ENCODE data around the gene GLCE.

GLCE gene

DNA sequence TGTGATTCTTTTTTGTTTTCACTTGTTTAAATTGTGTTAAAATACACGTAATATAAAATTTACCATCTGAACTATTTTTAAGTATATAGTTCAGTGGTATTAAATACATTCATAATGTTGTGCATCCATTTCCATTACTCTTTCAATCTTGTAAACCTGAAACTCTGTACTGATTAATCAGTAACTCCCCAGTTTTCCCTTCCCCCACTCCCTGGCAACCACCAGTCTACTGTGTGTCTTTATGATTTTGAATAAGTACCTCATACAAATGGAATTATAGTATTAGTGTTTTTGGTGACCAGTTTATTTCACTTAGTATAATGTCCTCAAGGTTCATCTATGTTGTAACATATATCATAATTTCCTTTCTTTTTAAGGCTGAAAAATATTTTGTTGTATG is 59.3 kb downstream of the GLCE start:
- H3K27ac Mint-ChIP-seq: no peak overlapping the region
- H3K4me1 Mint-ChIP-seq: no peaks in the 10 kb centered on the region
- DNase-seq: no peak
- H3K27me3 Mint-ChIP-seq: no peaks in the 10 kb centered on the region
- peaks cover 5% of the 10 kb centered on the region for H3K9me3 Mint-ChIP-seq
- CTCF ChIA-PET: no interaction called here
- H3K4me3 Mint-ChIP-seq: no peak overlapping the region
- no peaks in the 10 kb centered on the region for H3K36me3 Mint-ChIP-seq

GRCh38 chr15:69222002-69222474 is 61.6 kb downstream of the GLCE start:
- H3K36me3 Mint-ChIP-seq: no peaks in the 10 kb centered on the region
- H3K4me1 Mint-ChIP-seq: no peaks in the 10 kb centered on the region
- CTCF ChIA-PET: interaction anchor here (0.7 kb wide), 1 partner anchor 172 kb away, joined by 3 read pairs; no protein-coding TSS in a partner anchor
- DNase-seq: no peak
- no peak overlapping the region for H3K27ac Mint-ChIP-seq
- peaks cover 5% of the 10 kb centered on the region for H3K9me3 Mint-ChIP-seq
- no peaks in the 10 kb centered on the region for H3K27me3 Mint-ChIP-seq
- no peak overlapping the region for H3K4me3 Mint-ChIP-seq

GRCh38 chr15:69223083-69223813 is 62.8 kb downstream of the GLCE start:
- Mint-ChIP-seq H3K36me3 (no peaks in the 10 kb centered on the region), H3K27me3 (no peaks in the 10 kb centered on the region), H3K4me1 (no peaks in the 10 kb centered on the region), H3K9me3 (peaks cover 5% of the 10 kb centered on the region), H3K4me3 (no peak overlapping the region), H3K27ac (no peak overlapping the region)
- DNase-seq: no peak
- CTCF ChIA-PET: interaction anchor here (0.7 to 1.4 kb wide), 3 partner anchors 13 to 171 kb away, joined by 3 read pairs; no protein-coding TSS in a partner anchor

- Mint-ChIP-seq H3K9me3 (peaks cover 5% of the 10 kb centered on the region), H3K27ac (no peak overlapping the region), H3K4me1 (no peaks in the 10 kb centered on the region), H3K27me3 (no peaks in the 10 kb centered on the region), H3K4me3 (no peak overlapping the region), H3K36me3 (no peaks in the 10 kb centered on the region)
- CTCF ChIA-PET: no interaction called here
- DNase-seq: no peak
These were observed 63.9 kb downstream of the GLCE start for GRCh38 chr15:69224383-69224782.

DNA sequence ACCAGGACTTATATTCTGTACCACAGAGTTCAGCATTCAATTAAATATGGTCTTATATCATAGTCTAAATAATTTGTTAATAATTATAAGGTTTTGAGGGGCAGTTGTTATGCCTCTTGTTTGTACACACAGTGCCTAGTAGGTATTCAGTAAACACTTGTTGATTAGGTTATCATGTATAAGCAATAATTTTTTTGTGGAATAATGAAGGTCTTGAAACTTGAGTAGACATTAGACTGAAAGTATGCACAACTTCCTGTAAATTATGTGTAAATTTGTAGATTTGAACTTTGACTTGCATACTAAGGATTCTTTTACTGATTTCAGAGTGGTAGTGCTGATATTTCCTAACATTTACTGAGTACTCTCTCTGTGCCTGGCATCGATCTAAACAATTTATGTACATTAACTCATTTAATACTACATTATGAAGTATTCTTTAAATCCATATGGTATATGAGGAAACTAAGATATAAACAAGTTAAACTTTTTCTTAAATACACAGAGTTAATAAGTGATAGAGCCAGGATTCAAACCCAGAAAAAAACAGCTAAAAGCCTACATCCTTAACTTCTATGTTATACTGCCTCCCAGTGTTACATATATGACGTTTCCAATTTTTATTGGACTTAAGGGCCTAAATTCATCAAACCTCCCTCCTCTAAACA is 65.1 kb downstream of the GLCE start:
- H3K9me3 Mint-ChIP-seq: peaks cover 5% of the 10 kb centered on the region
- no peaks in the 10 kb centered on the region for H3K27me3 Mint-ChIP-seq
- no peak overlapping the region for H3K27ac Mint-ChIP-seq
- no peak for DNase-seq
- CTCF ChIA-PET: no interaction called here
- H3K4me3 Mint-ChIP-seq: no peak overlapping the region
- H3K36me3 Mint-ChIP-seq: no peaks in the 10 kb centered on the region
- H3K4me1 Mint-ChIP-seq: no peaks in the 10 kb centered on the region

DNA sequence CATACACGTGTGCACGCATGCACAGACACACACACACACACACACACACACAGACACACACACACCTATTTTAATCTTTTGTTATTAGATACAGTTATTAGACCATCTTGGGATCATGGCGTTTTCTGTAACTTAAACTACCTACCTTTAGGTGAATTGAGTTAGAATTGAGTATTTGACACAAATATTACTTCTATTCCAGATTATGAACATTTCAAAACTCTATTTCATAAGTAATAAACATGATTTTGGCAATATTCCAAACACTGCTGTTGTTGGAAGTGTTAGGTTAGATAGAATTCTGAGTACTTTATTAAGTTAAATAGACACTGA is 65.6 kb downstream of the GLCE start:
- Mint-ChIP-seq H3K27me3 (no peaks in the 10 kb centered on the region), H3K9me3 (peaks cover 5% of the 10 kb centered on the region), H3K4me1 (no peaks in the 10 kb centered on the region), H3K27ac (no peak overlapping the region), H3K36me3 (no peaks in the 10 kb centered on the region), H3K4me3 (no peak overlapping the region)
- CTCF ChIA-PET: no interaction called here
- DNase-seq: no peak

DNA sequence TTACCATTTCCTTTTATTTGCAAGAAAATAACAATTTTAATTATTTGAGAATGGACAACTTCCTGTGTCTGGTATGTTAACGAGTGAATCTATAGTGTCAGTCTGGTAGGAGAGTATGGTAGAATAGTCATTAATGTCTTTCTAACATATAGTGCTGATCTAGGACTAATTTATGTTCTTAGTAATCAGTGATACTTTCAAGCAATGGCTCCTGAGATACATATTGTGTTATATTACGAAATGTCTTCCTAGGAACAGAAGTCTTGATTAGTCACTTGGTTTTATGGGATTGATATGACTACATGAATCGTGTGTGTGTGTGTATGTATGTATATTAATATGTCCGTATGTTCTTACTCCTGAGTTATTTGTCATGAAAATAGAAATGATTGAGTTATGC is 71.7 kb downstream of the GLCE start:
- no peaks in the 10 kb centered on the region for H3K36me3 Mint-ChIP-seq
- H3K4me3 Mint-ChIP-seq: no peak overlapping the region
- no peaks in the 10 kb centered on the region for H3K27me3 Mint-ChIP-seq
- H3K27ac Mint-ChIP-seq: no peak overlapping the region
- CTCF ChIA-PET: no interaction called here
- DNase-seq: no peak
- no peaks in the 10 kb centered on the region for H3K4me1 Mint-ChIP-seq
- H3K9me3 Mint-ChIP-seq: no peaks in the 10 kb centered on the region

GRCh38 chr15:69232765-69233164 is 72.3 kb downstream of the GLCE start:
- H3K36me3 Mint-ChIP-seq: no peaks in the 10 kb centered on the region
- no peaks in the 10 kb centered on the region for H3K27me3 Mint-ChIP-seq
- no peak for DNase-seq
- no peak overlapping the region for H3K27ac Mint-ChIP-seq
- H3K4me1 Mint-ChIP-seq: no peaks in the 10 kb centered on the region
- H3K9me3 Mint-ChIP-seq: no peaks in the 10 kb centered on the region
- no peak overlapping the region for H3K4me3 Mint-ChIP-seq
- CTCF ChIA-PET: no interaction called here

DNA sequence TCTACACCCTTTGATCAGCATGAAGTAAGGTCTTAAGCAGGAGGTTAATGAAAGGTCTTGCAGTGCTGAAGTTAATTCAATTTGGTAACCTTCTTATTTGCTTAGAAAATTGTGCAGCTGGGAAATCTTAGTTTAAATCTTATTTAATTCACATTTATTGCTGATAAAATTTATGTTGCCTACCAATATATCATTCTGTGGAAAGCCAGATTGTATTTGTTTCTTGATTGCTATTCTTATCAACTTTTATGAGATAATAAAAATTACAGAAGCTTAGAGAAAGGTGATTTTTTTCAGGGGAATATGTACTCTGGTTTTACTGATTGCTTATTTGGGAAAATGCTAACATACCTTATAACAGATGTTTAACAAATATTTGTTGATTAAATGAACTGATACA is 74.2 kb downstream of the GLCE start:
- Mint-ChIP-seq H3K27ac (no peak overlapping the region), H3K4me1 (no peaks in the 10 kb centered on the region), H3K36me3 (no peaks in the 10 kb centered on the region), H3K4me3 (no peak overlapping the region), H3K9me3 (no peaks in the 10 kb centered on the region), H3K27me3 (no peaks in the 10 kb centered on the region)
- no peak for DNase-seq
- CTCF ChIA-PET: no interaction called here

- no peak for DNase-seq
- H3K9me3 Mint-ChIP-seq: no peaks in the 10 kb centered on the region
- CTCF ChIA-PET: interaction anchor here (0.8 kb wide), 1 partner anchor 13 kb away, joined by 3 read pairs; no protein-coding TSS in a partner anchor
- no peaks in the 10 kb centered on the region for H3K4me1 Mint-ChIP-seq
- no peaks in the 10 kb centered on the region for H3K36me3 Mint-ChIP-seq
- no peak overlapping the region for H3K27ac Mint-ChIP-seq
- no peak overlapping the region for H3K4me3 Mint-ChIP-seq
- no peaks in the 10 kb centered on the region for H3K27me3 Mint-ChIP-seq
These were observed 76.1 kb downstream of the GLCE start for GRCh38 chr15:69236505-69236904.

DNA sequence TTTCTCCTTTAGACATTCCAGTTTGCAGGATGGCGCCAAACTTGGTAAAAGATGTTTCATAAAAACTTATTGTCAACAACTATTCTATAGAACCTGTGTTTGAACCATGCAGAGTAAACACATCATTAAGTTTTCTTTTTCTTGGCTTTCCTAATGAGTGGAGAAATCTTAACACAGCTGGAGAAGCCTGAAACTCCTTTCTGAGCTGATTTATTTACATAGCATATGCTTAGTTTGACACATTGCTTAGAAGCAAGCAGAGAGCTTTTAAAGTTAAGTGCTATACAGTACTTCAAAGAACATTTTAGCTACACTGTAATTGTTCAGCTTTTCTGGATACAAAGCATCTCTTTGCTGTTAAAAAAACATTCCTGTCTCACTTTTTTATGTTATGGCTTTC is 77.3 kb downstream of the GLCE start:
- Mint-ChIP-seq H3K27ac (no peak overlapping the region), H3K27me3 (no peaks in the 10 kb centered on the region), H3K4me3 (no peak overlapping the region), H3K9me3 (no peaks in the 10 kb centered on the region), H3K36me3 (no peaks in the 10 kb centered on the region), H3K4me1 (no peaks in the 10 kb centered on the region)
- CTCF ChIA-PET: no interaction called here
- DNase-seq: no peak

GRCh38 chr15:69244798-69245197 is 84.4 kb downstream of the GLCE start:
- H3K27me3 Mint-ChIP-seq: no peaks in the 10 kb centered on the region
- H3K9me3 Mint-ChIP-seq: no peaks in the 10 kb centered on the region
- CTCF ChIA-PET: interaction anchor here (0.6 kb wide), 1 partner anchor 23 kb away, joined by 3 read pairs; no protein-coding TSS in a partner anchor
- no peaks in the 10 kb centered on the region for H3K4me1 Mint-ChIP-seq
- DNase-seq: no peak
- H3K4me3 Mint-ChIP-seq: no peak overlapping the region
- H3K27ac Mint-ChIP-seq: no peak overlapping the region
- H3K36me3 Mint-ChIP-seq: no peaks in the 10 kb centered on the region

- CTCF ChIA-PET: no interaction called here
- no peaks in the 10 kb centered on the region for H3K27me3 Mint-ChIP-seq
- no peaks in the 10 kb centered on the region for H3K9me3 Mint-ChIP-seq
- no peak overlapping the region for H3K4me3 Mint-ChIP-seq
- H3K27ac Mint-ChIP-seq: no peak overlapping the region
- no peak for DNase-seq
- H3K36me3 Mint-ChIP-seq: no peaks in the 10 kb centered on the region
- H3K4me1 Mint-ChIP-seq: no peaks in the 10 kb centered on the region
These were observed 92.7 kb downstream of the GLCE start for GRCh38 chr15:69253156-69253555.

DNA sequence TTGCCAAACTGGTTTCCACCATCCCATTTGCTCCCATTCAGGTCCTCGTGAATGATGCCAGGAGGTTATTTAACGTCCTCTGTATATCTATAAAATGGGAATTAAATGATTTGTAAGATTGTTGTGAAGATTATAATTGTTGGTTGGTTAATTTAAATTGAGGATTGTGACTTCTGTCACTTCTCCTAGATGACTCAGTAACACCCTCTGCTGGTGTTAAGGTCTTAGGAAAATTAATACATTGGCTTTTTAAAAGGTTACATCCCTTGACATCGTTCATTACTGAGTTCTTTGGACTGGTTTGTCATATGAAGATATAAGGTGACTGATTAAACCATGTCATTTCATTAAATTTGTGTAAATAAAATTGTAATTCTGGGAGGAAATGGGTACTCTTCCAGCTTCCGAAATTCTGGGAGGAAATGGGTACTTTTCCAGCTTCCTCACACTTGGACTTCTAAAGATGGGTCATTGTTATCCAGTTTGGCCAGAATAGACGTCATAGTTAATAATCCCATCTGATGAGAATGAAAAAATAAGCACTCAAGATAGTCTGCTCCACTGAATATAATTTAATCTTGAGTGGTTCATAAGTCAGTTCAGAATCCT is 105.0 kb downstream of the GLCE start:
- Mint-ChIP-seq H3K9me3 (no peaks in the 10 kb centered on the region), H3K4me3 (no peak overlapping the region), H3K36me3 (no peaks in the 10 kb centered on the region), H3K27ac (no peak overlapping the region), H3K27me3 (no peaks in the 10 kb centered on the region), H3K4me1 (no peaks in the 10 kb centered on the region)
- CTCF ChIA-PET: interaction anchor here (0.6 to 3.0 kb wide), 5 partner anchors 40 to 716 kb away, joined by 3 to 8 read pairs (median 3); no protein-coding TSS in a partner anchor
- DNase-seq: no peak

DNA sequence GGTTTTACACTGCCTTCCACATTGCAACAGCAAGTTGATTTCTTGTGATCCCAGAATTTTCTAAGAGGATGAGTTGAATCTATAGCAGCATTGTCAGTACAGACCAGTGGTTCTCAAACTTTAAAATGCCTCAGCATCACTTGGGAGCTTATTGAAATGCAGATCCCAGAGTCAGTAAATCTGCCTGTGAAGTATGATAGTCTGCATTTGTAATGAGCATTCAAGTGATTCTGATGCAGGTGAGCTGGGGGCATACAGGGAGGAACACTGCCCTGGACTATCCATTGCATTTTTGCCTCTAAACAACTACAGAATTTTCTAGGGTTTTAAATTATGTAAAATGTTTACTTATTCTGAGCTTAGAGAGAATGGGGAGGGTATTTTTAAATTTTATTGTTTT is 110.8 kb downstream of the GLCE start:
- Mint-ChIP-seq H3K27me3 (no peaks in the 10 kb centered on the region), H3K9me3 (no peaks in the 10 kb centered on the region), H3K4me3 (no peak overlapping the region), H3K4me1 (no peaks in the 10 kb centered on the region), H3K36me3 (no peaks in the 10 kb centered on the region), H3K27ac (no peak overlapping the region)
- CTCF ChIA-PET: no interaction called here
- no peak for DNase-seq
